Ovary (tissue), 9 donors: ENCODE results near the gene DNAJB8. TPM values are rescaled to one million over a fixed set of nuclear protein-coding genes. Genes with fewer than 3 reads are reported as not detected.

ENCODE experiments used
- DNase-seq, 5 donors: peaks; one replicate each; pipeline ENCODE4 v3.0.0-alpha.2; 2019 to 2020
- H3K27ac ChIP-seq, 2 donors: fragments of 200-600 bp; one replicate each; pipeline versions ENCODE4 v1.5.1 to v1.8.0; 2019 to 2022
- H3K27me3 ChIP-seq: fragments of 200-600 bp; one replicate; pipeline ENCODE4 v1.8.0; 2022
- H3K36me3 ChIP-seq: fragments of 200-600 bp; sonication (generic); one replicate; pipeline ENCODE4 v1.5.1; 2019
- H3K4me1 ChIP-seq: one replicate; pipeline ENCODE4 v1.8.1; 2013; ENCODE audit warnings: mild to moderate bottlenecking, moderate library complexity; ENCODE audit not compliant: insufficient read depth
- H3K4me3 ChIP-seq: fragments of 200-600 bp; sonication (generic); one replicate; pipeline ENCODE4 v1.5.1; 2017
- H3K9me3 ChIP-seq, 2 donors: fragments of 200-600 bp in 1 of 2; sonication (generic) in 1 of 2; one replicate each; pipeline versions ENCODE4 v1.5.1 to v1.8.1; 2013 to 2019; ENCODE audit warnings: mild to moderate bottlenecking in 1 of 2, moderate library complexity in 1 of 2
- CTCF ChIP-seq, 3 donors: fragments of 450-650 bp in 2 of 3; fragments of 200-600 bp in 1 of 3; IDR thresholded peaks; one replicate each; pipeline versions ENCODE4 v1.5.1 to v1.8.0; 2016 to 2022; ENCODE audit warnings: antibody characterized with exemption in 3 of 3, mild to moderate bottlenecking in 1 of 3
- EP300 ChIP-seq: sonication (generic); formaldehyde crosslinking; IDR thresholded peaks from one replicate; pipeline ENCODE4 v1.6.1; 2017; ENCODE audit warnings: antibody characterized with exemption
- POLR2A ChIP-seq: fragments of 450-650 bp; IDR thresholded peaks from one replicate; pipeline ENCODE4 v1.6.1; 2017; ENCODE audit warnings: antibody characterized with exemption, mild to moderate bottlenecking, moderate library complexity
- WGBS, 3 donors: extraction: QIAGEN DNeasy Blood & Tissue Kit in 1 of 3; methylation state at CpG; one replicate each; pipeline versions ENCODE4 v1.1.5 to v1.1.7; 2013 to 2017; 5-methylcytosine and 5-hydroxymethylcytosine counted together
- intact Hi-C, 4 donors: fragments of 100-400 bp; cut with DNase I; formaldehyde crosslinking; loops; one replicate each; pipeline versions ENCODE4 v1.11.0 to v1.15.1; 2022 to 2023
- polyA plus RNA-seq, 2 donors: library from polyadenylated mRNA; stranded (reverse); fragments of 200-250 nt in 1 of 2; fragments of 350-450 nt in 1 of 2; fragmentation: Illumina TruSeq in 1 of 2; extraction: RNeasy Lipid Tissue Mini Kit (QIAGEN cat#74804) in 1 of 2; gene quantifications; one replicate each; pipeline ENCODE4 v1.2.3, GENCODE V29; 2013 to 2014
- total RNA-seq, 7 donors: library from RNA; depleted of rRNA in 2 of 7; stranded (reverse); fragments of >200 nt in 2 of 7; fragmentation: NEBNext Ultra II Directional in 3 of 7; extraction: Animal tissue kit (Norgen Biotek cat#: 25700) in 3 of 7; gene quantifications; one replicate each; pipeline versions ENCODE4 v1.1.0 to v1.2.4, GENCODE V29; 2016 to 2023
- donor health status: DM: no; HTN: no; CAD: no; lungs with moderate emphysema.
- donor health status: DM: no; HTN: no; CAD: no.
- donor health status: Bipolar disorder and iron deficiency.
- donor health status: DM: yes; HTN: yes; CAD: no.
- donor health status: DM: no; HTN: no; CAD: no.
- donor health status: DM: yes; HTN: yes; CAD: no.

Gene DNAJB8
- total and polyA plus RNA-seq, 9 donors: not detected

- H3K27me3 ChIP-seq: no peaks in the 10 kb centered on the region
- no peaks in the 10 kb centered on the region for H3K36me3 ChIP-seq
- no peak overlapping the region for H3K4me3 ChIP-seq
- no peak for DNase-seq
- no peaks in the 10 kb centered on the region for H3K9me3 ChIP-seq
- H3K27ac ChIP-seq: no peak overlapping the region
- WGBS, 3 donors: 78 to 86% (median 81%) methylated on average over 9 of the region's 9 CpGs
- no peaks in the 10 kb centered on the region for H3K4me1 ChIP-seq
- intact Hi-C loops: no loop called here
- no peak for TF ChIP-seq EP300
- no peak for TF ChIP-seq POLR2A
- no peak for TF ChIP-seq CTCF (IDR thresholded peaks at IDR 0.05)
Measured at GRCh38 chr3:128452120-128452519, 14.6 kb downstream of the DNAJB8 start.

- TF ChIP-seq EP300 (no peak), CTCF (IDR thresholded peaks at IDR 0.05) (no peak), POLR2A (no peak)
- no peak overlapping the region for H3K4me3 ChIP-seq
- no peaks in the 10 kb centered on the region for H3K4me1 ChIP-seq
- H3K27me3 ChIP-seq: no peaks in the 10 kb centered on the region
- no peak for DNase-seq
- no peaks in the 10 kb centered on the region for H3K36me3 ChIP-seq
- no peaks in the 10 kb centered on the region for H3K9me3 ChIP-seq
- intact Hi-C loops: loop anchor here in 1 of 4 donors (5.0 kb wide), 1 partner anchor 138 kb away; no protein-coding TSS in a partner anchor
- H3K27ac ChIP-seq: no peak overlapping the region
- WGBS, 3 donors: 74 to 80% (median 79%) methylated on average over 6 of the region's 6 CpGs
Measured at GRCh38 chr3:128449111-128449638, 17.5 kb downstream of the DNAJB8 start.

DNA sequence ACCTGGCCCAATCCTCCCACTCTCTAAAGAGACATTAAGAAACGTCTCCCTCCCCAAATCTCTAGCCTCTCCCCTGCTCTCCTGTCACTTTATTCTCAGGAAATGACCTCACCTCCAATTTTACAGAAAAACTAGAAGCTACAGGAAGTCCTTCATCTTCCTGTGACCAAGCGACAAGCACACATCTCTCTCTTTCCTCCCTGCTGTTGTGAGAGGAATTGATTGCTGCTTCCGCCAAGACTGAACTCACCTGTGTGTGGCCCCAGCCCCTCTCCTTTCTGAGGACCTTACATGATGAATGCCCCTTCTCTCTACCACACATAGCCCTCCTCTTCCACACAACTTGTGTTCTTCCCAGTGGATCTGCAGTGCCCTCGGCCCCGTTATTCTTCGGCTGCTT lies 18.2 kb downstream of the DNAJB8 start:
- no peak overlapping the region for H3K27ac ChIP-seq
- no peaks in the 10 kb centered on the region for H3K4me1 ChIP-seq
- H3K4me3 ChIP-seq: no peak overlapping the region
- no peaks in the 10 kb centered on the region for H3K9me3 ChIP-seq
- no peaks in the 10 kb centered on the region for H3K36me3 ChIP-seq
- intact Hi-C loops: loop anchor here in 1 of 4 donors (5.0 kb wide), 1 partner anchor 139 kb away; no protein-coding TSS in a partner anchor
- WGBS, 3 donors: 65 to 73% (median 66%) methylated on average over 6 of the region's 6 CpGs
- TF ChIP-seq POLR2A (no peak), CTCF (IDR thresholded peaks at IDR 0.05) (no peak), EP300 (no peak)
- H3K27me3 ChIP-seq: no peaks in the 10 kb centered on the region
- DNase-seq: no peak

GRCh38 chr3:128447561-128448013 lies 19.1 kb downstream of the DNAJB8 start:
- no peak overlapping the region for H3K4me3 ChIP-seq
- no peaks in the 10 kb centered on the region for H3K4me1 ChIP-seq
- intact Hi-C loops: loop anchor here in 1 of 4 donors (5.0 kb wide), 1 partner anchor 140 kb away; no protein-coding TSS in a partner anchor
- no peaks in the 10 kb centered on the region for H3K9me3 ChIP-seq
- no peaks in the 10 kb centered on the region for H3K36me3 ChIP-seq
- H3K27ac ChIP-seq: no peak overlapping the region
- 87 to 94% (median 93%) methylated on average over 3 of the region's 3 CpGs for WGBS, 3 donors
- no peak for TF ChIP-seq EP300
- no peak for TF ChIP-seq POLR2A
- no peak for TF ChIP-seq CTCF (IDR thresholded peaks at IDR 0.05)
- DNase-seq: no peak
- no peaks in the 10 kb centered on the region for H3K27me3 ChIP-seq
